ENCODE measurements around the gene SOCS7. TPM values are rescaled to one million over a fixed set of nuclear protein-coding genes. Genes with fewer than 3 reads are reported as not detected.

SOCS7 gene, protein sequence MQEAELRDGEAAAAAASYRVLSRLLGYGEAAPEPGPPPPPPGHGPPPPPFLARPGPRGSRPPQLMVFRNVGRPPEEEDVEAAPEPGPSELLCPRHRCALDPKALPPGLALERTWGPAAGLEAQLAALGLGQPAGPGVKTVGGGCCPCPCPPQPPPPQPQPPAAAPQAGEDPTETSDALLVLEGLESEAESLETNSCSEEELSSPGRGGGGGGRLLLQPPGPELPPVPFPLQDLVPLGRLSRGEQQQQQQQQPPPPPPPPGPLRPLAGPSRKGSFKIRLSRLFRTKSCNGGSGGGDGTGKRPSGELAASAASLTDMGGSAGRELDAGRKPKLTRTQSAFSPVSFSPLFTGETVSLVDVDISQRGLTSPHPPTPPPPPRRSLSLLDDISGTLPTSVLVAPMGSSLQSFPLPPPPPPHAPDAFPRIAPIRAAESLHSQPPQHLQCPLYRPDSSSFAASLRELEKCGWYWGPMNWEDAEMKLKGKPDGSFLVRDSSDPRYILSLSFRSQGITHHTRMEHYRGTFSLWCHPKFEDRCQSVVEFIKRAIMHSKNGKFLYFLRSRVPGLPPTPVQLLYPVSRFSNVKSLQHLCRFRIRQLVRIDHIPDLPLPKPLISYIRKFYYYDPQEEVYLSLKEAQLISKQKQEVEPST
- total RNA-seq = 10 to 100 TPM in 2 of 4 donors, 1 to 10 TPM in 2; 5.9 to 21.8 (median 15.0) TPM

DNA sequence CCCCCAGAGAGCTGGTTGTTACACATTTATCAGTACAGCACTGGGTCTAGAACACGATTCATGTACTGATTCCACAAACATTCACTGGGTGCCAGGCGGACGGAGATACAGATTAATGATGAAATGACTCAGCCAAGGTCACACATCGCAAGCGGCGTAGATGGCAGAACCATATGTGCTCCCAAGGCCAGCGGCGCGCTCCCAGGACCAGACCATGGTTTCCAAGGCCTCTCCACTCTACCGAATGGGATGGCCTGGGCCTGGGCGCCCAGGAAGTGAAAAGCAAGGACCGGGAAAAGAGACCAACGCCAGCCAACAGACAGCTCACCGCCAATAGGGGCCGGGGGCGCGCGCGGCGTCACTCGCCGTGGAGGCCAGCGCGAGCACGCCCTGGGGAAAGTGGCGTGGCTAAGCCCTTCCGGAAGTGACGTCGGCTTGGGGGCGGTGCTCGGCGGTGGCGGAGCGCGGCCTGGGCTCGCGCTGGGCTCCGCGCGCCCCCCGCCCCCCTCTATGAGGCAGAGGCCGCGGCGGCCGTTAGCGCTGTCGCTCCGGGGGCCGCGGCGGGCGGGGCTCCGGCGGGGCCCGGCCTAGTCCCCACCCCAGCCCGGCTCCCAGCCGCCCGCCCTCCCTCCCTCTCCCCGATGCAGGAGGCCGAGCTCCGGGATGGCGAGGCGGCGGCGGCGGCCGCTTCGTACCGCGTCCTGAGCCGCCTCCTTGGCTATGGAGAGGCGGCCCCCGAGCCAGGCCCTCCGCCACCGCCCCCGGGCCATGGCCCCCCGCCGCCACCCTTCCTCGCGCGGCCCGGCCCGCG is at the start of gene SOCS7:
SOCS7 (plus strand) TSS at position 433 of the 811 bp plus-strand sequence; CDS start at position 642, 209 bp downstream.
- intact Hi-C loops (cut with DNase I) = loop anchor here (2.0 kb wide), 1 partner anchor 65 kb away; no protein-coding TSS in a partner anchor
- Histone ChIP-seq H3K27ac (peak within 1 kb of the TSS; percentile 87 to 95 (median 88)), H3K4me3 (peak within 1 kb of the TSS; percentile 70 to 100 (median 85)), H3K4me1 (peaks cover 17 to 55% (median 37%) of the 10 kb centered on the region in 3 donors), H3K36me3 (no peaks in the 10 kb centered on the region), H3K27me3 (no peaks in the 10 kb centered on the region), H3K9me3 (no peaks in the 10 kb centered on the region)
- DNase-seq = peak; percentile 29
- 0 to 1% methylated on average over 3 to 18 of the region's 84 CpGs for WGBS, 2 donors
- TF ChIP-seq POLR2A (IDR thresholded peaks at IDR 0.05) = peak in 3 of 4 donors; percentile 24 to 73 (median 29)
- TF ChIP-seq, protein P1, sequence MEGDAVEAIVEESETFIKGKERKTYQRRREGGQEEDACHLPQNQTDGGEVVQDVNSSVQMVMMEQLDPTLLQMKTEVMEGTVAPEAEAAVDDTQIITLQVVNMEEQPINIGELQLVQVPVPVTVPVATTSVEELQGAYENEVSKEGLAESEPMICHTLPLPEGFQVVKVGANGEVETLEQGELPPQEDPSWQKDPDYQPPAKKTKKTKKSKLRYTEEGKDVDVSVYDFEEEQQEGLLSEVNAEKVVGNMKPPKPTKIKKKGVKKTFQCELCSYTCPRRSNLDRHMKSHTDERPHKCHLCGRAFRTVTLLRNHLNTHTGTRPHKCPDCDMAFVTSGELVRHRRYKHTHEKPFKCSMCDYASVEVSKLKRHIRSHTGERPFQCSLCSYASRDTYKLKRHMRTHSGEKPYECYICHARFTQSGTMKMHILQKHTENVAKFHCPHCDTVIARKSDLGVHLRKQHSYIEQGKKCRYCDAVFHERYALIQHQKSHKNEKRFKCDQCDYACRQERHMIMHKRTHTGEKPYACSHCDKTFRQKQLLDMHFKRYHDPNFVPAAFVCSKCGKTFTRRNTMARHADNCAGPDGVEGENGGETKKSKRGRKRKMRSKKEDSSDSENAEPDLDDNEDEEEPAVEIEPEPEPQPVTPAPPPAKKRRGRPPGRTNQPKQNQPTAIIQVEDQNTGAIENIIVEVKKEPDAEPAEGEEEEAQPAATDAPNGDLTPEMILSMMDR (IDR thresholded peaks at IDR 0.05) = peak in 1 of 6 experiments; percentile 13

DNA sequence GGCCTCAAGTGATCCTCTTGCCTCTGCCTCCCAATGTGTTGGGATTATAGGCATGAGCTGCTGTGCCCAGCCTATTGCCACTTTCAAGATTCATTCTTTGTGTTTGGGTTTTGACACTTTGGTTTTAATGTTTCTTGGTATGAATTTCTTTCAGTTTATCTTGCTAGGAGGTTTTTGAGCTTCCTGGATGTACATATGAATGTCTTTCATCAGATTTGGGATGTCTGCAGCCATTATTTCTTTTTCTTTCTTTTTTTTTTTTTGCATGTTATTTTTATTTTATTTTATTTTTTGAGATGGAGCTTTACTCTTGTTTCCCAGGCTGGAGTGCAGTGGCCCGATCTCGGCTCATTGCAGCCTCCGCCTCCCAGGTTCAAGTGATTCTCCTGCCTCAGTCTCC is 36.1 kb upstream of the SOCS7 start:
- Histone ChIP-seq H3K27me3 (no peaks in the 10 kb centered on the region), H3K4me1 (peaks cover 0 to 10% (median 0%) of the 10 kb centered on the region in 3 donors), H3K36me3 (peaks cover 0 to 76% (median 5%) of the 10 kb centered on the region in 3 donors), H3K4me3 (no peak overlapping the region), H3K27ac (no peak overlapping the region), H3K9me3 (no peaks in the 10 kb centered on the region)
- WGBS, 2 donors = 62 to 64% methylated on average over 3 of the region's 3 CpGs
- DNase-seq = no peak
- intact Hi-C loops (cut with DNase I) = no loop called here
- TF ChIP-seq, protein P1 (IDR thresholded peaks at IDR 0.05) = no peak
- no peak for TF ChIP-seq POLR2A (IDR thresholded peaks at IDR 0.05)

DNA sequence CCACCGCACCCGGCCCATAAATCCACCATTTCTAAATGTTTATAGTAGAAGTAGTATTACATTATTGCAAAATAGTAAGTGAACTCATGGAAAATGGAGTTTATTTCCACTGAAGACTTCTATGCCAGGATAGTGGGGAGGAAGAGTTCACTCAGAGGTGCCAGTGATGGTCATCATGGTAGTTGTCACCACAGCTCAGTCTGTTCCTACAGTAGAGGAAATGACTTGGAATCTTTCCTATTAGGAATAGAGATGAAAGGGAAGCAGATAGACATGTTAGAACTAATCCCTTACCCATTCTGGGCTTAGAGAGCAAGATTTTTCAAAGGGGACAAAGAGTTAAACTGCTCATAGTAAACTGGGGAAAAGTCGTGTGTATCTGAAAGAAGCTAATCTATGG is 34.6 kb upstream of the SOCS7 start:
- TF ChIP-seq, protein P1 (IDR thresholded peaks at IDR 0.05) = no peak
- TF ChIP-seq POLR2A (IDR thresholded peaks at IDR 0.05) = no peak
- no peaks in the 10 kb centered on the region for H3K27me3 ChIP-seq
- H3K27ac ChIP-seq = no peak overlapping the region
- WGBS, 2 donors = 73 to 75% methylated on average over 3 of the region's 3 CpGs
- DNase-seq = no peak
- H3K36me3 ChIP-seq = peaks cover 0 to 75% (median 5%) of the 10 kb centered on the region in 3 donors
- H3K9me3 ChIP-seq = no peaks in the 10 kb centered on the region
- H3K4me3 ChIP-seq = no peak overlapping the region
- peaks cover 0 to 25% (median 6%) of the 10 kb centered on the region in 3 donors for H3K4me1 ChIP-seq
- intact Hi-C loops (cut with DNase I) = no loop called here

DNA sequence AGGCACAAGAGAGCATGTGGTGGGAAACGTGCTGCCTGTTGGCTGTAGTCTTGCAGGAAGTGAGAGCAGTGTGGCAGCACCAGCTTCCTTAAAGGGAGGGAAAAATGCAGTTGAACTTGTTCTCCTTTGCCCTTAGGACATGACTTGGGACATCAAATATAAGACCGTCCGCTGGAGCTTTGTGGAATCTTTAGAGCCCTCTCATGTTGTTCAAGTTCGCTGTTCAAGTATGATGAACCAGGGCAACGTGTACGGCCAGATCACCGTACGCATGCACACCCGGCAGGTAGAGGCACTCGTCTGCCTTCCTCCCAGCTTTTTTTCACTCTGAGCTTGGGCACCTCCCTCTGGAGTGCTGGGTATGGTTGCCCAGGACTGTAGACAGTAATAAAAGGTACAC is 31.2 kb upstream of the SOCS7 start:
- peaks cover 0 to 71% (median 8%) of the 10 kb centered on the region in 3 donors for H3K36me3 ChIP-seq
- peak overlapping the region; percentile 25 to 63 (median 52) for H3K27ac ChIP-seq
- H3K27me3 ChIP-seq = no peaks in the 10 kb centered on the region
- H3K9me3 ChIP-seq = no peaks in the 10 kb centered on the region
- TF ChIP-seq, protein P1 (IDR thresholded peaks at IDR 0.05) = peak in 1 of 6 experiments; percentile 21
- no peak for TF ChIP-seq POLR2A (IDR thresholded peaks at IDR 0.05)
- H3K4me3 ChIP-seq = no peak overlapping the region
- 35 to 55% methylated on average over 10 of the region's 10 CpGs for WGBS, 2 donors
- intact Hi-C loops (cut with DNase I) = no loop called here
- DNase-seq = no peak
- H3K4me1 ChIP-seq = peaks cover 0 to 29% (median 6%) of the 10 kb centered on the region in 3 donors
